GM19455 (cell line): ENCODE results near the gene ZNF827.

ENCODE experiments used
- ATAC-seq: cut with Tn5 transposase; IDR thresholded peaks from one replicate; pipeline ENCODE4 v1.9.1; 2021; ENCODE audit not compliant: unreplicated experiment

ZNF827 gene

GRCh38 chr4:145805490-145805889 is 133.1 kb downstream of the ZNF827 start:
- no peak for ATAC-seq

- no peak for ATAC-seq
Measured at GRCh38 chr4:145804116-145804515, 134.5 kb downstream of the ZNF827 start.

- no peak for ATAC-seq
Measured at GRCh38 chr4:145799223-145799622, 139.4 kb downstream of the ZNF827 start.

- no peak for ATAC-seq
Measured at GRCh38 chr4:145797278-145797677, 141.3 kb downstream of the ZNF827 start.

GRCh38 chr4:145796346-145796745 is 142.3 kb downstream of the ZNF827 start:
- ATAC-seq = no peak

GRCh38 chr4:145795521-145795920 is 143.1 kb downstream of the ZNF827 start:
- ATAC-seq = no peak

GRCh38 chr4:145792429-145792828 is 146.2 kb downstream of the ZNF827 start:
- no peak for ATAC-seq

GRCh38 chr4:145791988-145792387 is 146.6 kb downstream of the ZNF827 start:
- no peak for ATAC-seq

GRCh38 chr4:145788755-145789154 is 149.9 kb downstream of the ZNF827 start:
- no peak for ATAC-seq

GRCh38 chr4:145786830-145787229 is 151.8 kb downstream of the ZNF827 start:
- no peak for ATAC-seq

GRCh38 chr4:145786261-145786660 is 152.4 kb downstream of the ZNF827 start:
- ATAC-seq = no peak

- ATAC-seq = no peak
Measured at GRCh38 chr4:145785391-145786008, 153.1 kb downstream of the ZNF827 start.

GRCh38 chr4:145784036-145784435 is 154.6 kb downstream of the ZNF827 start:
- ATAC-seq = no peak

- ATAC-seq = no peak
Measured at GRCh38 chr4:145782756-145783155, 155.9 kb downstream of the ZNF827 start.

- no peak for ATAC-seq
Measured at GRCh38 chr4:145781351-145781750, 157.3 kb downstream of the ZNF827 start.

GRCh38 chr4:145779319-145779801 is 159.3 kb downstream of the ZNF827 start:
- ATAC-seq = no peak

GRCh38 chr4:145776208-145776607 is 162.4 kb downstream of the ZNF827 start:
- ATAC-seq = no peak

- ATAC-seq = no peak
Measured at GRCh38 chr4:145775406-145775805, 163.2 kb downstream of the ZNF827 start.

GRCh38 chr4:145774473-145774872 is 164.2 kb downstream of the ZNF827 start:
- ATAC-seq = no peak

GRCh38 chr4:145773581-145774234 is 164.9 kb downstream of the ZNF827 start:
- peak; percentile 97 for ATAC-seq

- no peak for ATAC-seq
Measured at GRCh38 chr4:145772347-145772746, 166.3 kb downstream of the ZNF827 start.

- no peak for ATAC-seq
Measured at GRCh38 chr4:145770124-145770523, 168.5 kb downstream of the ZNF827 start.
